ENCODE data around the gene PON3.

The PON3 gene

GRCh38 chr7:95396136-95397032 is at the start of gene PON3:
Gene PON3 (minus strand): TSS chr7:95396375. CDS start chr7:95396350, 25 bp downstream.
- no peak for DNase-seq (ENCODE audit: low spot score)

- DNase-seq (ENCODE audit: low spot score) = no peak
Measured at GRCh38 chr7:95444796-95445195, 48.6 kb upstream of the PON3 start.

- no peak for DNase-seq (ENCODE audit: low spot score)
Measured at GRCh38 chr7:95441042-95441823, 45.1 kb upstream of the PON3 start.

GRCh38 chr7:95440394-95441038 is 44.3 kb upstream of the PON3 start:
- no peak for DNase-seq (ENCODE audit: low spot score)

- DNase-seq (ENCODE audit: low spot score) = no peak
Measured at GRCh38 chr7:95436407-95436806, 40.2 kb upstream of the PON3 start.

- no peak for DNase-seq (ENCODE audit: low spot score)
Measured at GRCh38 chr7:95435422-95435780, 39.2 kb upstream of the PON3 start.

GRCh38 chr7:95434557-95435421 is 38.6 kb upstream of the PON3 start, which contains the start of gene PON2:
Gene PON2 (minus strand): TSS chr7:95435028. CDS start chr7:95434951, 77 bp downstream.
- peak; percentile 80 for DNase-seq (ENCODE audit: low spot score)

- no peak for DNase-seq (ENCODE audit: low spot score)
Measured at GRCh38 chr7:95433952-95434556, 37.9 kb upstream of the PON3 start.

- DNase-seq (ENCODE audit: low spot score) = no peak
Measured at GRCh38 chr7:95433129-95433528, 37.0 kb upstream of the PON3 start.

GRCh38 chr7:95432606-95433005 is 36.4 kb upstream of the PON3 start:
- no peak for DNase-seq (ENCODE audit: low spot score)

- DNase-seq (ENCODE audit: low spot score) = no peak
Measured at GRCh38 chr7:95430864-95431263, 34.7 kb upstream of the PON3 start.

- no peak for DNase-seq (ENCODE audit: low spot score)
Measured at GRCh38 chr7:95429241-95429990, 33.2 kb upstream of the PON3 start.

- no peak for DNase-seq (ENCODE audit: low spot score)
Measured at GRCh38 chr7:95427914-95428516, 31.8 kb upstream of the PON3 start.

GRCh38 chr7:95427166-95427565 is 31.0 kb upstream of the PON3 start:
- DNase-seq (ENCODE audit: low spot score) = no peak

- no peak for DNase-seq (ENCODE audit: low spot score)
Measured at GRCh38 chr7:95425694-95426093, 29.5 kb upstream of the PON3 start.

- DNase-seq (ENCODE audit: low spot score) = no peak
Measured at GRCh38 chr7:95424716-95425115, 28.5 kb upstream of the PON3 start.

- DNase-seq (ENCODE audit: low spot score) = no peak
Measured at GRCh38 chr7:95421847-95422444, 25.8 kb upstream of the PON3 start.

- no peak for DNase-seq (ENCODE audit: low spot score)
Measured at GRCh38 chr7:95421000-95421846, 25.0 kb upstream of the PON3 start.

GRCh38 chr7:95412075-95412474 is 15.9 kb upstream of the PON3 start:
- DNase-seq (ENCODE audit: low spot score) = no peak
